Amygdala (tissue), 56 donors: ENCODE data around the gene ZNF124.
"Not testable (repeated sequence)": the region's sequence is repeated elsewhere in the genome, so short reads cannot be mapped to it uniquely, and the experiment has no call there.

Experiments
- DNase-seq, 56 donors: peaks; one replicate each; lab custom pipeline; 2025; lab: John Stamatoyannopoulos, UW

ZNF124 gene

DNA sequence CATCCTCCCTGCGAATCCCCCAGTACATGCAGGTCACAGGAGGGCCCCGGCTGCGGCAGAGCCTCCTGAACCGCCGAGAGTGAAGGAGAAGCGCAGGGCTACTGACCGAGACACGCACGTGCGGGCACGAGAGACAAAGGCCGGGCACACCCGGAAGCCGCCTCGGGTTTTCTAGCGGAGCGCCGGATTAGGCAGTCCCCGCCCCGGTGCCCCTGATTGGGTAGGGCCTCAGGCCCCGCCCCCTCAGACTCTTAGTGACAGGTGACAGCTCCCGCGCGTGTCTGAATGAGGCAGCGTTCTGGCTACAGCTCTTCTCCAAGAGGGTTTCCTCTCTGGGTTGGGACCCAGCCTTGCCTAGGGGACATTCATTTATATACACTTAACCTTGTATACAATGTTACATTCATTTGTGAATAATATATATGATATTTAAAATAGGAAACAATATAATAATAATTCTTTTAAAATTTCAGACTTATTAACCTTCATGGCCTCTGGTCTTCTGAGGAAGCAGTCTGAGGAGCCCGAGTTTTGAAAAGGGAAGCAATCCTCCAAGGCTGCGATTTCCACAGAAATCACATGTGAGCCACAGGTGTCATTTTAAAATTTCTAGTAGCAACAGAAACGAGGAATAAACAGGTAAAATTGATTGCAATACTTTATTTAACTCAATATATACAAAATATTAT lies at the start of gene ZNF124:
Gene ZNF124 (minus strand): TSS at position 146 of the 689 bp plus-strand sequence. CDS start 143 bp downstream, at position 3.
- DNase-seq = not testable (repeated sequence)

DNA sequence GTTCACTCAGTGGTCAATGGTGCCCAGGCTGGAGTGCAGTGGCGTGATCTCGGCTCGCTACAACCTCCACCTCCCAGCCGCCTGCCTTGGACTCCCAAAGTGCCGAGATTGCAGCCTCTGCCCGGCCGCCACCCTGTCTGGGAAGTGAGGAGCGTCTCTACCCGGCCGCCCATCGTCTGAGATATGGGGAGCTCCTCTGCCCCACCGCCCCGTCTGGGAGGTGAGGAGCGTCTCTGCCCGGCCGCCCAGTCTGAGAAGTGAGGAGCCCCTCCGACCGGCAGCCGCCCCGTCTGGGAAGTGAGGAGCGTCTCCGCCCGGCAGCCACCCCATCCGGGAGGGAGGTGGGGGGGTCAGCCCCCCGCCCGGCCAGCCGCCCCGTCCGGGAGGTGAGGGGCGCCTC lies 48.5 kb upstream of the ZNF124 start:
- not testable (repeated sequence) for DNase-seq

DNA sequence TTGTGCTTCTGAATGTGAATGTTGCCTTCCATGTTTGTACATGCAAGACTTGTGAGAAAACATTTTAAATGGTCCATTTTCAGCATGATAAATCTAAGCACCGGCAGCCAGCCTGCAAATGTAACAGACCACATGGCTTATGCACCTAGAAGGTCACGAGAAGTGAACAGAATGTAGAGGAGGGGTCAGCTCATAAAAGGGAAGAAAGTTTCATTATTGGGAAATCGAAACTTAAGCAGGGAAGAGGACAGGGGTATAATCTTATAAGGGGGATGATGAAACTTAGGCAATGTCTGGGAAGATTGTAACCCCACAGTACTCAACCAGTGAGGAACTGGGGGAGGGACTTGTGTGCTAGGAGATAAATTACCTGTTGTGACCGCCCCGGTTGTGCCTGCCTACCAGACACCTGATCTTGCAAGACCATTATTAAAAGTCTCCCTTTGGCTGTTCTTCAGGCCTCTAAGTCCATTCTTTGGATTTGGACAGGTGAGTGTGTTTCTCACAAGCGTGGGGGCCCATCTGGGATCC lies 46.4 kb upstream of the ZNF124 start:
- DNase-seq = no peak

- DNase-seq = no peak
Observed at GRCh38 chr1:247216261-247216660, 44.4 kb upstream of the ZNF124 start.

GRCh38 chr1:247212627-247213617 lies 41.1 kb upstream of the ZNF124 start:
- DNase-seq = no peak

DNA sequence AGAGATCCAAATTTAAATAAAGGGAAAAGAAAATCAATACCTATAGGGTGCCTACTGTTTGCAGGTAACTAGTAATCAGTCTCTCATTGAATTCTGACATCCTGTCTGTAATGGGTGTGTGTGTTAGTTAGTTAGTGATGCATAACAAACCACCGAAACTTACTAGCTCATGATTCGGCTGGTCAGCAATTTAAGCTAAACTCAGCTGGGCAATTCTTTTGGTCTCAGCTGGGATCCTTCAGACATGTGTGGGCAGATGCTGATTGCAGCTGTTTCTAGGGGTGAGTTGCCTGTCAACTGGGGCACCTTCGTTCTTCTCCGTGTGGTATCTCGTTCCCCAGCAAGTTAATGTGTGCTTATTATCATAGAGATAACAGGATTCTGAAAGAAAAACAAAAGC lies 40.2 kb upstream of the ZNF124 start:
- DNase-seq = no peak

DNA sequence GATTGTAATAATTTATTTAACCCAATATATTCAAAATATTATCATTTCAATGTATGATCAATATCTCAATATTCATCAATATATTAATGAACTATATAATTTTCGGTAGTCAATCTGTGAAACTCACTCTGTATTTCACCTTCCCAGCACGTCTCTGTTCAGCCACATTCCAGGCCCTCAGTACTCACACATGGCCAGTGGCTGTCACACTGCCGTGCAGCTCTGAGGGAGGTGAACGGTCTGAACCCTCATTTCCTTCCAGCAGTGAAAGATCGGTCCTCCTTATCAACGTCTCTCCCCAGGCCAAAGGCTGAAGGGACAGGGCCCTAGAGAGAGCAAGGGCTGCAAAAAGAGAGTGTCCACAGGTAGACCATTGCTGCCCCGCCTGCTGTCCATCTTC lies 39.5 kb upstream of the ZNF124 start:
- no peak for DNase-seq

GRCh38 chr1:247210376-247211117 lies 38.7 kb upstream of the ZNF124 start:
- DNase-seq = peak; percentile 72 to 98 (median 93)

- no peak for DNase-seq
Observed at GRCh38 chr1:247210062-247210375, 38.2 kb upstream of the ZNF124 start.

DNA sequence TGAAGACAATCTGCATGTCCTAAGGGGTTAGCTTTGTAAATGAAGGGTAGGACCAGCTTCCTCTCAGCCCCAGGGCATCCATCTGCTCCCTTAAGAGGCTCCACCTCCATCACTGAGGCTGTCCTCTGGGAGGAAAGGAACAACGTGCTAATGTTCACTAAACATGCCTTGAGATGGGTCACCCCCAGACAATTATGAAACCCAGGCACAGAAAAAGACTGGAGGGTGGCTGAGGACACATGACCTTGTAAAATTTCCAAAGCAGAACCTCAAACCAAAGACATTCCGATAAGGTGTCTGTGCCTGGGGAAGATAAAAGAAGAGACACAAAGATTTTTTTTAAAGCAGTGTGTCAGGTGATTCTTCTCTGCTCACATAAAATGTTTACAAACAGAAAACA lies 37.6 kb upstream of the ZNF124 start:
- no peak for DNase-seq

DNA sequence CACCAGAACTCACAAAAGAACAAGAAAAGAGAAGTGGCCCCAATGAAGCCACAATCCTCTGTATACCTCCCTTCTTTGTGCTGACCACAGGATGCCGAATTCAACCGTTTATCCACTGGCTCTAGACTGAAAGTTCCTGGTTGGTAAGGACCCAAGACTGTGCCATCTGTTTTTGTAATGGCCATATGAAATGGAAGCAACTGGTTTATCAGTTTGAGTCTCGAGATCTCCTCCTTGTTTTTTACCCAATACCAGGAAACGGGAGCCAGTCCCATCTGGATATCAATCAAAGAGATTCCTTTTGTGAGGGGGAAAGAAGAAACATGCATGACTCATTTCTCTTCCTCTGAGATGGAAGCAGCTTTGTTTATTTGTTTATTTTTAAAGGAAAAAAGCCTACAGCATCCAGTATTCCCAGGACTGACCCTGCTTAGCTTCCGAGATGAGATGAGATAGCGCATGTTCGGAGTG lies 32.4 kb upstream of the ZNF124 start:
- no peak for DNase-seq

DNA sequence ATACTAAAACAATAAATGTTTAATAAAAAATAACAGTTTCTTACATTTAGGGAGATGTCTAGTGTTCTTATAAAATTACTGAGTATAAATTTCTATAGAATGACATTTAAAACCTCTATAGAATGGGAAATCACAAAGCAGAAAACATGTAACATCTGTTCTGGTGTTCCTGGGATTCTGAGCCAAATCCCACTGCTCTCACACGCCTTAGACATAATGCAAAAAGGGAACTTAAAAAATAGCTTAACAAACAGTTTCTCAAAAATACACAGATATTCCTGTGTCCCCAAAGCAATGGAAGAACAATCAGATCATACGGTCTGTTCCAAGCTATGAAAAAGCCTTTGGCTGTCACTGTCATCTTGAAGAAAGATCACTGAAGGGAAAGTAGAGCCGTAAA lies 27.0 kb upstream of the ZNF124 start:
- DNase-seq = no peak

GRCh38 chr1:247193958-247194357 lies 22.1 kb upstream of the ZNF124 start:
- no peak for DNase-seq

GRCh38 chr1:247189981-247190798 lies 18.4 kb upstream of the ZNF124 start:
- DNase-seq = no peak

DNA sequence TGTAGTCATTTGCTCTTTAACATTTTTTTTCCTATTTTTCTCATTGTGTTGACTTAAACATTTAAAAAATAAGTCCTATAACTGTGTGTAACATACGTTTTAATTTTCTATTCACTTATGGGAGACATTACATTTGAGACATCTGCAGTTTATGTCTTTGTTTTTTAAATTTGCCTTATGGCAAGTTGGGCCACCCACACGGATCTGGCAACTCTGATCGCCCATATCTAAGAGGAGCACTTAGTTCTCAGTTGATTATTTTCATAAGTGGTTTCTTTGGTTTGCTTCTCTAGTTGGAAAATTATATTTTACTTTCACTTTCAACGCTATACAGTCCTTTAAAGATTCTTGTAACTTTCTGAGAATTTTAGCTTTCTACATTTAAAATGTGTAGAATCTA lies 13.8 kb upstream of the ZNF124 start:
- no peak for DNase-seq

- no peak for DNase-seq
Observed at GRCh38 chr1:247184254-247184653, 12.4 kb upstream of the ZNF124 start.

DNA sequence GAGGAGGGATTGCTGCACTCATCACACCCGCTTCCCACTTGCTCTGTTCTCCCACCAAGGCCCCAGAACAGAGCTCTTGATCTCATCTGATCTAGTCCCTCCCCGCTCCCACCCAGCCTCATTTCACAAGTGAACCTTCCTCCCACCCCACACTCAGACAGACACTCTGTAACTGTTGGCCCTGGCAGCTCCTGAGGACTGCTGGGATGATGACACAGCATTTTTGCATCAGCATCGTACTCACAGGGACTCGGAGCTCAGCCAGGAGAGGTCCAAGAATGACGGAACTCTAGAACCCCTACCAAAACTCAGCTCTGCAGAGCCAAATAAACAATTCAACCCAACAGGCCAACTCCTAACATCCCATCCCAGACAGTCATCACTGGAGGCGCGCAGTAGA lies 11.2 kb upstream of the ZNF124 start:
- DNase-seq = no peak

GRCh38 chr1:247180581-247180980 lies 8.8 kb upstream of the ZNF124 start:
- no peak for DNase-seq

GRCh38 chr1:247177755-247178154 lies 5.9 kb upstream of the ZNF124 start:
- no peak for DNase-seq

DNA sequence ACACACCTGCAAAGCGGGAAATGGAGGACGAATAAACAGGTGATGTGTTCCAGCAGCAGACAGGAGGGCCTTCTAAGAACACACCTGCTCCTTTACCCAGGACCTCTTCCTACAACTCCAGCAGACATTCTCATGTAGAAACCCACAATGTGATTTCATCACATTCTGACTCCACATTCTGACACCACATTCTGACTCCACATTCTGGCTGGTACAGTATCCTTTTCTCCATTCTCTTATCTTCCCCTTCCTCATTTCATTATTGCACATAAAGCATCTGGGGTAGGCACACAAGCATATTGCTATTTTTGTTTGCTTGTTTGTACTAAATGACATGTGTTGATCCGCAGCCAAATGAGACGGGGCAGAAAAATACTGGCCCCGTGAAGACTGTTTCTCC lies 3.6 kb upstream of the ZNF124 start:
- no peak for DNase-seq
